SH-SY5Y (cell line): ENCODE data around the gene HSD11B1L.

ENCODE experiments used
- GATA2 ChIP-seq: IDR thresholded peaks from 2 replicates; pipeline ENCODE4 v1.6.1; 2011; ENCODE audit warnings: mild to moderate bottlenecking, low read depth, low read length
- GATA3 ChIP-seq: IDR thresholded peaks from 2 replicates; pipeline ENCODE4 v1.6.1; 2011; ENCODE audit warnings: low read depth, mild to moderate bottlenecking, low read length, moderate library complexity

DNA sequence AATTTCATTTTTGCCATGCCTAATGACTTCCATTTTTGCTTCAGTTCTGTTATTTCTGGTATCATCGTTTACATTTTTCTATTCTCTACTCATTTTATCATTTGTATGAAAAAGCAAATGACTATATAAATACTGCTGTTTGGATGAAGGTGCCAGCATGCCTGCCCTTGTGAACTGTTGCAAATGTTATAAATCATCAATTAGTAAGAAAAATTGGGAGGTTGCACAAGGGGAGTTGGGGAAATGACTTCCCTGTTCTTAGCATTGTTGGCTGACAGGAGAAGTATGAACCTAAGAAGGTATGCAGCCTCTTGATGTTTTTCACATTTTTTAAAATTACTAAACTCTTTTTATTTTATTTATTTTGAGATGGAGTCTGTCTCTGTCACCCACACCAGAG, 42.9 kb upstream of the HSD11B1L start:
- TF ChIP-seq GATA2 (no peak), GATA3 (no peak)
